ENCODE results near the gene SMURF1.

SMURF1 gene

GRCh38 chr7:99111591-99111990 is 32.3 kb downstream of the SMURF1 start:
- Histone ChIP-seq H3K9ac (ENCODE audit: low read depth, low read length, poor library complexity) (no peak overlapping the region), H3K4me3 (ENCODE audit: low read length in 2 of 2) (no peak overlapping the region), H2AFZ (ENCODE audit: low read length) (no peak overlapping the region), H4K91ac (ENCODE audit: low read depth, low read length, poor library complexity) (no peak overlapping the region), H3K27me3 (ENCODE audit: control insufficient read depth in 3 of 3, insufficient read depth in 3 of 3, low read depth in 1 of 3, low read length in 3 of 3) (no peaks in the 10 kb centered on the region), H3K18ac (ENCODE audit: low read length) (no peak overlapping the region), H2BK12ac (ENCODE audit: low read length) (no peak overlapping the region), H3K23ac (ENCODE audit: low read depth, low read length, poor library complexity) (no peak overlapping the region), H3K36me3 (replicated peaks in 1 of 2; ENCODE audit: control insufficient read depth in 2 of 2, insufficient read depth in 2 of 2, low read length in 2 of 2) (peaks cover 0 to 3% of the 10 kb centered on the region in 2 donors), H3K4me1 (ENCODE audit: control insufficient read depth in 2 of 2, insufficient read depth in 1 of 2, low read depth in 1 of 2, low read length in 2 of 2) (peaks cover 4 to 12% of the 10 kb centered on the region in 2 donors), H3K27ac (replicated peaks; ENCODE audit: low read length) (no peak overlapping the region), H2BK120ac (ENCODE audit: low read depth, low read length) (no peak overlapping the region), H2BK5ac (ENCODE audit: low read length) (no peak overlapping the region), H2BK15ac (ENCODE audit: low read length) (no peak overlapping the region), H3K4me2 (ENCODE audit: insufficient read depth, low read length, poor library complexity, severe bottlenecking) (no peak overlapping the region), H2AK5ac (ENCODE audit: low read depth, low read length) (no peak overlapping the region), H3K4ac (ENCODE audit: low read length) (no peak overlapping the region), H3K14ac (ENCODE audit: low read length) (no peak overlapping the region), H3K79me1 (ENCODE audit: low read depth, low read length) (peaks cover 4% of the 10 kb centered on the region), H3K9me3 (replicated peaks in 1 of 2; ENCODE audit: control insufficient read depth in 2 of 2, insufficient read depth in 1 of 2, low read depth in 1 of 2, low read length in 2 of 2) (peaks cover 0 to 22% of the 10 kb centered on the region in 2 donors), H4K8ac (ENCODE audit: low read depth, low read length) (no peak overlapping the region)
- no peak for DNase-seq (ENCODE audit: low spot score)

GRCh38 chr7:99109108-99110051 is 34.5 kb downstream of the SMURF1 start:
- H3K14ac ChIP-seq (ENCODE audit: low read length) = no peak overlapping the region
- WGBS, 2 donors (ENCODE audit: extremely low coverage in 2 of 2, insufficient read length in 2 of 2, insufficient replicate concordance in 1 of 2) = no CpG with 5 or more reads among the region's 10 CpGs
- H4K8ac ChIP-seq (ENCODE audit: low read depth, low read length) = no peak overlapping the region
- H2AK5ac ChIP-seq (ENCODE audit: low read depth, low read length) = no peak overlapping the region
- DNase-seq (ENCODE audit: low spot score) = no peak
- no peaks in the 10 kb centered on the region for H3K27me3 ChIP-seq (ENCODE audit: control insufficient read depth in 3 of 3, insufficient read depth in 3 of 3, low read depth in 1 of 3, low read length in 3 of 3)
- peaks cover 4% of the 10 kb centered on the region for H3K79me1 ChIP-seq (ENCODE audit: low read depth, low read length)
- peak overlapping the region; percentile 67 for H3K18ac ChIP-seq (ENCODE audit: low read length)
- H4K91ac ChIP-seq (ENCODE audit: low read depth, low read length, poor library complexity) = no peak overlapping the region
- H2BK15ac ChIP-seq (ENCODE audit: low read length) = no peak overlapping the region
- H2BK12ac ChIP-seq (ENCODE audit: low read length) = no peak overlapping the region
- H2BK120ac ChIP-seq (ENCODE audit: low read depth, low read length) = no peak overlapping the region
- no peak overlapping the region for H3K4ac ChIP-seq (ENCODE audit: low read length)
- peaks cover 0 to 3% of the 10 kb centered on the region in 2 donors for H3K36me3 ChIP-seq (replicated peaks in 1 of 2; ENCODE audit: control insufficient read depth in 2 of 2, insufficient read depth in 2 of 2, low read length in 2 of 2)
- H3K9me3 ChIP-seq (replicated peaks in 1 of 2; ENCODE audit: control insufficient read depth in 2 of 2, insufficient read depth in 1 of 2, low read depth in 1 of 2, low read length in 2 of 2) = peaks cover 0 to 22% of the 10 kb centered on the region in 2 donors
- no peak overlapping the region for H3K4me3 ChIP-seq (ENCODE audit: low read length in 2 of 2)
- no peak overlapping the region for H2BK5ac ChIP-seq (ENCODE audit: low read length)
- no peak overlapping the region for H3K4me2 ChIP-seq (ENCODE audit: insufficient read depth, low read length, poor library complexity, severe bottlenecking)
- no peak overlapping the region for H3K27ac ChIP-seq (replicated peaks; ENCODE audit: low read length)
- H2AFZ ChIP-seq (ENCODE audit: low read length) = no peak overlapping the region
- no peak overlapping the region for H3K23ac ChIP-seq (ENCODE audit: low read depth, low read length, poor library complexity)
- H3K9ac ChIP-seq (ENCODE audit: low read depth, low read length, poor library complexity) = no peak overlapping the region
- H3K4me1 ChIP-seq (ENCODE audit: control insufficient read depth in 2 of 2, insufficient read depth in 1 of 2, low read depth in 1 of 2, low read length in 2 of 2) = peaks cover 4 to 14% of the 10 kb centered on the region in 2 donors

DNA sequence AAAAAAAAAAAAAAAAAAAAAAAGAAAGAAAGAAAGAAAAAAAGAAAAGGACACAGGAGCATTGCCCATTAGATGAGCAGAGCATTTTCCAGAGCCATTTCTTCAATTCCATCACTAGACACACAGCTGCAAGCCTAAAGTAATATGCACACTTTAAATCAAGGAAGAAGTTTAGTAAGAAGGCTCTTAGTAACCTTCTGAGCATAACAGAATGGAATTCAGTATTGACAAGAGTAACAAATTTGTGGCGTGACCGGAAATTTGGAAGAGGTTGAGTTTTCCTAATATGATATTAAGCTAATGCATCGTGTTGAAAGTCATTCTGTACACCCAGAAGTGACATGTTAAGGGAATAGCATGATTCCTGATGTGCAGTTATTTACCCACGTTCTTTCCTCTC is 35.3 kb downstream of the SMURF1 start:
- no peak overlapping the region for H3K14ac ChIP-seq (ENCODE audit: low read length)
- no peak overlapping the region for H3K23ac ChIP-seq (ENCODE audit: low read depth, low read length, poor library complexity)
- H3K27me3 ChIP-seq (ENCODE audit: control insufficient read depth in 3 of 3, insufficient read depth in 3 of 3, low read depth in 1 of 3, low read length in 3 of 3) = no peaks in the 10 kb centered on the region
- no peak for DNase-seq (ENCODE audit: low spot score)
- H2AK5ac ChIP-seq (ENCODE audit: low read depth, low read length) = no peak overlapping the region
- H3K9ac ChIP-seq (ENCODE audit: low read depth, low read length, poor library complexity) = no peak overlapping the region
- H3K27ac ChIP-seq (replicated peaks; ENCODE audit: low read length) = no peak overlapping the region
- H2BK12ac ChIP-seq (ENCODE audit: low read length) = no peak overlapping the region
- peaks cover 6% of the 10 kb centered on the region for H3K79me1 ChIP-seq (ENCODE audit: low read depth, low read length)
- H3K4me2 ChIP-seq (ENCODE audit: insufficient read depth, low read length, poor library complexity, severe bottlenecking) = no peak overlapping the region
- H2BK5ac ChIP-seq (ENCODE audit: low read length) = no peak overlapping the region
- H3K4me3 ChIP-seq (ENCODE audit: low read length in 2 of 2) = no peak overlapping the region
- H3K36me3 ChIP-seq (replicated peaks in 1 of 2; ENCODE audit: control insufficient read depth in 2 of 2, insufficient read depth in 2 of 2, low read length in 2 of 2) = peaks cover 0 to 3% of the 10 kb centered on the region in 2 donors
- no peak overlapping the region for H3K4ac ChIP-seq (ENCODE audit: low read length)
- no peak overlapping the region for H2BK120ac ChIP-seq (ENCODE audit: low read depth, low read length)
- H4K91ac ChIP-seq (ENCODE audit: low read depth, low read length, poor library complexity) = no peak overlapping the region
- peaks cover 4 to 14% of the 10 kb centered on the region in 2 donors for H3K4me1 ChIP-seq (ENCODE audit: control insufficient read depth in 2 of 2, insufficient read depth in 1 of 2, low read depth in 1 of 2, low read length in 2 of 2)
- no peak overlapping the region for H3K18ac ChIP-seq (ENCODE audit: low read length)
- no peak overlapping the region for H2BK15ac ChIP-seq (ENCODE audit: low read length)
- peaks cover 0 to 17% of the 10 kb centered on the region in 2 donors for H3K9me3 ChIP-seq (replicated peaks in 1 of 2; ENCODE audit: control insufficient read depth in 2 of 2, insufficient read depth in 1 of 2, low read depth in 1 of 2, low read length in 2 of 2)
- H2AFZ ChIP-seq (ENCODE audit: low read length) = no peak overlapping the region
- no peak overlapping the region for H4K8ac ChIP-seq (ENCODE audit: low read depth, low read length)
- no CpG with 5 or more reads among the region's 4 CpGs for WGBS, 2 donors (ENCODE audit: extremely low coverage in 2 of 2, insufficient read length in 2 of 2, insufficient replicate concordance in 1 of 2)

DNA sequence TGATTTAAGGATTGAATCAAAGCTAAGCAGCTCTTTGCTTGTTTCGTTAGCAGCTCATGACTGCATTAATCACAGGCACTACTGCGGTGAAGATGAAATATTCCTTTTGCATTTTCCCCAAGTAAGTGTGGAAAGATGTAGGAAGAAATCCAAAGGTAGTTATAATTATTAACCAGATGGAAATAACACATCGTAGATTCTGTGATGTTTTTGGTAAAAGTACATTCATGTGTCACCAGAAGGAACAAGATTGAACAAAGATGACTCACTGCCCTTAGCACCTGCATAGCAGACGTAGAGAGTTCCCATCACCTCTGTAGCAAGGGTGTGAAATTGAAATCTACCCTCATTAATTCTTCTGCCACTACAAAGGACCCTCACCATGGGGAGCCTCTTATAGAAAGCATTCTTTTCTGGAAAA is 37.1 kb downstream of the SMURF1 start:
- H4K91ac ChIP-seq (ENCODE audit: low read depth, low read length, poor library complexity) = no peak overlapping the region
- H3K18ac ChIP-seq (ENCODE audit: low read length) = no peak overlapping the region
- H2AK5ac ChIP-seq (ENCODE audit: low read depth, low read length) = no peak overlapping the region
- peaks cover 9% of the 10 kb centered on the region for H3K79me1 ChIP-seq (ENCODE audit: low read depth, low read length)
- H3K23ac ChIP-seq (ENCODE audit: low read depth, low read length, poor library complexity) = no peak overlapping the region
- peaks cover 4 to 14% of the 10 kb centered on the region in 2 donors for H3K4me1 ChIP-seq (ENCODE audit: control insufficient read depth in 2 of 2, insufficient read depth in 1 of 2, low read depth in 1 of 2, low read length in 2 of 2)
- no peak for DNase-seq (ENCODE audit: low spot score)
- H4K8ac ChIP-seq (ENCODE audit: low read depth, low read length) = no peak overlapping the region
- H2BK120ac ChIP-seq (ENCODE audit: low read depth, low read length) = no peak overlapping the region
- no peak overlapping the region for H3K4ac ChIP-seq (ENCODE audit: low read length)
- no peak overlapping the region for H3K27ac ChIP-seq (replicated peaks; ENCODE audit: low read length)
- no peak overlapping the region for H2BK12ac ChIP-seq (ENCODE audit: low read length)
- no peak overlapping the region for H2BK15ac ChIP-seq (ENCODE audit: low read length)
- WGBS, 2 donors (ENCODE audit: extremely low coverage in 2 of 2, insufficient read length in 2 of 2, insufficient replicate concordance in 1 of 2) = no CpG with 5 or more reads among the region's 4 CpGs
- H3K4me2 ChIP-seq (ENCODE audit: insufficient read depth, low read length, poor library complexity, severe bottlenecking) = no peak overlapping the region
- no peak overlapping the region for H3K4me3 ChIP-seq (ENCODE audit: low read length in 2 of 2)
- peaks cover 0 to 3% of the 10 kb centered on the region in 2 donors for H3K9me3 ChIP-seq (replicated peaks in 1 of 2; ENCODE audit: control insufficient read depth in 2 of 2, insufficient read depth in 1 of 2, low read depth in 1 of 2, low read length in 2 of 2)
- H3K9ac ChIP-seq (ENCODE audit: low read depth, low read length, poor library complexity) = no peak overlapping the region
- H3K14ac ChIP-seq (ENCODE audit: low read length) = no peak overlapping the region
- no peaks in the 10 kb centered on the region for H3K27me3 ChIP-seq (ENCODE audit: control insufficient read depth in 3 of 3, insufficient read depth in 3 of 3, low read depth in 1 of 3, low read length in 3 of 3)
- H2AFZ ChIP-seq (ENCODE audit: low read length) = no peak overlapping the region
- peaks cover 0 to 3% of the 10 kb centered on the region in 2 donors for H3K36me3 ChIP-seq (replicated peaks in 1 of 2; ENCODE audit: control insufficient read depth in 2 of 2, insufficient read depth in 2 of 2, low read length in 2 of 2)
- no peak overlapping the region for H2BK5ac ChIP-seq (ENCODE audit: low read length)
